ENCODE measurements around the gene DESI1.
"Not testable (repeated sequence)": the region's sequence is repeated elsewhere in the genome, so short reads cannot be mapped to it uniquely, and the experiment has no call there.

The DESI1 gene

DNA sequence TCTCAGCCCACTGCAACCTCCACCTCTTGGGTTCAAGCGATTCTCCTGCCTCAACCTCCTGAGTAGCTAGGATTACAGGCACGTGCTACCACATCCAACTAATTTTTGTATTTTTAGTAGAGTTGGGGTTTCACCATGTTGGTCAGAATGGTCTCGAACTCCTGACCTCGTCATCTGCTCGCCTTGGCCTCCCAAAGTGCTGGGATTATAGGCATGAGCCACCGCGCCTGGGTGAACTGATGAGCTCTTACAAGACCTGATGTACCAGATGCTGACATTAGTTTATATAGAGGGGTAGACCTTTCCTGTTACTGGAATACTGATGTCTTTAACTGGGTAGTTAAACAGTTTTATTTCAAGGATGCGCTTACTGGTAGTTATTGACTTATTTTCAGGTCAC is 13.8 kb upstream of the DESI1 start:
- not testable (repeated sequence) for DNase-seq (ENCODE audit: low spot score)

DNA sequence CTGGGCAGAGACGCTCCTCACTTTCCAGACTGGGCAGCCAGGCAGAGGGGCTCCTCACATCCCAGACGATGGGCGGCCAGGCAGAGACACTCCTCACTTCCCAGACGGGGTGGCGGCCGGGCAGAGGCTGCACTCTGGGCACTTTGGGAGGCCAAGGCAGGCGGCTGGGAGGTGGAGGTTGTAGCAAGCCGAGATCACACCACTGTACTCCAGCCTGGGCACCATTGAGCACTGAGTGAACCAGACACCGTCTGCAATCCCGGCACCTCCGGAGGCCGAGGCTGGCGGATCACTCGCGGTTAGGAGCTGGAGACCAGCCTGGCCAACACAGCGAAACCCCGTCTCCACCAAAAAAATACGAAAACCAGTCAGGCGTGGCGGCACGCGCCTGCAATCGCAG is 10.8 kb upstream of the DESI1 start:
- not testable (repeated sequence) for DNase-seq (ENCODE audit: low spot score)

DNA sequence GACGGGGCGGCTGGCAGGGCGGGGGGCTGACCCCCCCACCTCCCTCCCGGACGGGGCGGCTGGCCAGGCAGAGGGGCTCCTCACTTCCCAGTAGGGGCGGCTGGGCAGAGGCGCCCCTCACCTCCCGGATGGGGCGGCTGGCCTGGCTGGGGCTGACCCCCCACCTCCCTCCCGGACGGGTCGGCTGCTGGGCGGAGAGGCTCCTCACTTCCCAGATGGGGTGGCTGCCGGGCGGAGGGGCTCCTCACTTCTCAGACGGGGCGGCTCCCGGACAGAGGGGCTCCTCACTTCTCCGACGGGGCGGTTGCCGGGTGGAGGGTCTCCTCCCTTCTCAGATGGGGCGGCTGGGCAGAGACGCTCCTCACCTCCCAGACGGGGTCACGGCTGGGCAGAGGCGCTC is 10.3 kb upstream of the DESI1 start:
- DNase-seq (ENCODE audit: low spot score): not testable (repeated sequence)

DNA sequence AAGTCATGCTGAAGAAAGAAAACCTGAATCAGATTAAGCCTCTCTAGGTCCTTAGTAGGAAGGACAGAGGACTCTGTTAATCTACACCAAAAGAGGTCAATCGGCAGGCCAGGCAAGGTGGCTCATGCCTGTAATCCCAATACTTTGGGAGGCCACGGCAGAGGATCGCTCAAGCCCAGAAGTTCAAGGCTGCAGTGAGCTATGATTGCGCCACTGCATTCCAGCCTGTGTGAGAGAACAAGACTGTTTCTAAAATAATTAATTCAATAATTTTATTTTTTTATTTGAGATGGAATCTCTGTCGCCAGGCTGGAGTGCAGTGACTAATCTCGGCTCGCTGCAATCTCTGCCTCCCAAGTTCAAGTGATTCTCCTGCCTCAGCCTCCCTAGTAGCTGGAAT is 4.7 kb upstream of the DESI1 start:
- DNase-seq (ENCODE audit: low spot score): no peak

DNA sequence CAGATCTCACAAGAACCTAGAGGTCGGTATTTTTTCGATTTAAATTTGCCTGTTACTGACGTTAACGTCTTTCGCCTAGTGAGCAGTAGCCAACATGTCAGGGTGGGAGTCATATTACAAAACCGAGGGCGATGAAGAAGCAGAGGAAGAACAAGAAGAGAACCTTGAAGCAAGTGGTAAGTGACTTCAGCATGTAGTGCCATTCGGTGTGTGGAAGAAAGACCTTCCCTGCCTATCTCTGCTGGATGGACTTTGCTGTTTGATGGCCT is 1.0 kb upstream of the DESI1 start:
- DNase-seq (ENCODE audit: low spot score): peak; percentile 10

DNA sequence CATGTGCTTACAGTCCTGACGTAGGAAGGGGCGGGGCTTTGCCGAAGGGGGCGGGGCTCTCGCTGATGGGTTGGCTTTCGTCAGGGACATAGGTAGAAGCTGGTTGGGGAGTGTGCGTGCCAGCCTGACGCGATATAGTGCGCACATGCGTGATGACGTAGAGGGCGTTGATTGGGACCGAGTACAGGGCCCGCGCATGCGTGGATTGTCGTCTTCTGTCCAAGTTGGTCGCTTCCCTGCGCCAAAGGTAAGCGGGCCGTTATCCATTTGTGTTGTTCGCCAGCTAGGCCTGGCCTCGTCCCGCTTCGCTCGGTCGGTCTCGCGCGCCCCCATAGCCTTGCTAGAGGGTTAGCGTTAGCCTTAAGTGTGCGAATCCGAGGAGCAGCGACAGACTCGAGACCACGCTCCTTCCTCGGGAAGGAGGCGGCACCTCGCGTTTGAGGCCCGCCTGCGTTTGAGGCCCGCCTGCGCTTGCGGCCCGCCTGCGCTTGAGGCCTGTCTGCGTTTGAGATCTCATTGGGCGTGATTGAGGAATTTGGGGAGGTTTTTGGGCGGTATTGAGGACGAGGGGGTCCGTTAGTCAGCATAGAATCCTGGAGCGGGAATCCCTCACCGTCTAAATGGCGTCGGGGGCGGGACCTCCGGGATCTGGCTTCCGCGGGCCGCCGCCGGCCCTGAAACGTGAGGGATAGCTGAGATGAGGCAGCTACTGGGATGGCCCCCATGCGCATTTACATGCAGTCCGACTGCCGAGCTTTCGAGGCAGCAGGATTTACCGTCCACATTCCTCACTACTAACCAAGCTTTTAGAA is 462 bp upstream of the DESI1 start, which contains the start of gene XRCC6:
XRCC6 (plus strand) TSS at position 197 of the 812 bp plus-strand sequence. CDS start 710 bp downstream, outside the sequence.
- DNase-seq (ENCODE audit: low spot score): peak; percentile 100

DNA sequence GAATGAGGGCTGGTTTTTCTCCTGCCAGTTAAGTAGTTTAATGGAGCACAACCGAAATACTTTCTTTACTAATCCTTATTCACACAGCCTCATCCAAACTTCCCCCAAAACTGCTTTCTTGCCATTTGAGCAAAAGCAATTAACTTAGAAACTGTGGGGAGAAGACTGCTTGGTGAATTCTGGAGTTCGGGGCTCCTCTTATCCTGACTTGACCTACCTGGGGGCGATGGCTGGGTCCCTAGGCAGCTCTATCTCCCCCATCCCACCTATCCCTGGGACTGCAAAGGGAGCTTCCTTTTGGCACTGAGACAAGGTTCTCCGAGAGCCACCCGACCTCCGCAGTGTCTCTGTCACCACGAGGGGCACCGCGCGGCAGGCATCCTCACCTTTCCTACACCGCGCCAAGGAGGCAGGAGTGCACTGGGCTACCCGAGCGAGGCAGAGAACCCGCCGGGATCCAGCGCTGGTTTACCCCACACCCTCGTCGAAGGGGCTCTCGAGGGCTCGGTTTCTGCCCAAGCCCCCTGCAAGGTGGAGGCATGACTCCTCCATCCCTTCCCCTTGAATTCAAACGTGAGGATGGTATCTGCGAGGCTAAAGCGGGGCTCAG is 759 bp downstream of the DESI1 start:
- peak; percentile 20 for DNase-seq (ENCODE audit: low spot score)

DNA sequence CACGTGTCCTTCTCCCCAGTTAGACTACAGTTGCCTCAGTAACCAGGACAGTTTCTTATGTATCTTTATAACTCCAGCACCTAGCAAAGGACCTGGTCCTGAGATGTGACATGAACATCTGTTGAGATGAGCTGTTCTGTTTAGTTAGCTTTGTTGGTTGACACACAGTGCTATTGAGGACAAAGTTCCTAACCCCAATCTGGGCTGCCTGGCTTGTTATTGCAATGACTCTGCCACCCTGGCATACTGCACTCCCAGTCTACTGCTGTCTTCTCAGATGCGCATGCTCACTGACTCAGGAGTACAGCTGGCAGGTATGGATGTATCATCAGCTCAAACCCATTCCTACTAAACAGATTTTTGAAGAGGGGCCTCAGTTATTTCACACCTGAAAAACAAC is 7.4 kb downstream of the DESI1 start:
- no peak for DNase-seq (ENCODE audit: low spot score)

DNA sequence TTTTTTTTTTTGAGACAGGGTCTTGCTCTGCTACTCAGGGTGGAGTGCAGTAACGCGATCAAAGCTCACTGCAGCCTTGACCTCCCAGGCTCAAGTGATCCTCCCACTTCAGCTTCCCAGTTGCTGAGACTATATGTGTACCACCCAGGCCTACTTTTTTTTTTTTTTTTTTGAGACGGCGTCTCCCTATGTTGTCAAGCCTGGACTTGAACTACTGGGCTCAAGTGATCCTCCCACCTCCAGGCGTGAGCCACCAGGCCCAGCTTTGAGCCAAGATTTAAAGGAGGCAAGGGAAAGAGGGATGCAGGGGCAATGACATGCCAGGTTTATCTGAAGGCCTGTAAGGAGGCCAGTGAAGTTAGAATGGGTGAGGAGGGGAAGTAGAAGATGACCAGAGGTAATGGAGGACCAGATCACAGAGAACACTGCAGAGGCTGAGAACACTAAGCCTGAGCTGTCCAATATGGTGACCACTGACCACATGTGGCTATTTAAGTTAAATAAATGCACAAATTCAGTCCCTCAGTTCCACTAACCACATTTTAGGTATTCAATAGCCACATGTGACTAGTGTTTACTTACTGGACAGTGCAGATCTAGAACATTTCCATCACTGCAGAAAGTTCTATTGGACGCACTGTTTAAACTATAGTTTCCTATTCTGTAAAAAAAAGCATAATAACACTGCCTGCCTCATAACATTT is 8.1 kb downstream of the DESI1 start:
- no peak for DNase-seq (ENCODE audit: low spot score)

DNA sequence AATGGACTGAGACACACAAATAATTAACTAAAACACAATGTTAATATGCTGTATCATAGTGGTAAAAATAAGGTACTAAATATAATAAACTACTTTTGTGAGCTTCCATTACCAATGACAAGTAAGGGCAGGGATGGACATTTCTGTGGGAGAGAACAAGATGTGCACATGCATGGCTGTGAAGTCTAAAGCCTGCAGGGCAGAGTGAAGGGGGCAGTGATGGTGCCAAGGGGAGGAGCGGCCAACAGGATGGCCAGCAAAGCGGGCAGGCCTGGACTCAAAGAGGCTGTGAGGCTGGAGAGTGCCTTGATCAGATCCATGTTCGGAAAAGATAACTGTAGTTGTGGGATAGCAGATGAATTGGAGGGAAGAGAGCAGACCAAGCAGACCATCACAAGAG is 12.5 kb downstream of the DESI1 start:
- no peak for DNase-seq (ENCODE audit: low spot score)

DNA sequence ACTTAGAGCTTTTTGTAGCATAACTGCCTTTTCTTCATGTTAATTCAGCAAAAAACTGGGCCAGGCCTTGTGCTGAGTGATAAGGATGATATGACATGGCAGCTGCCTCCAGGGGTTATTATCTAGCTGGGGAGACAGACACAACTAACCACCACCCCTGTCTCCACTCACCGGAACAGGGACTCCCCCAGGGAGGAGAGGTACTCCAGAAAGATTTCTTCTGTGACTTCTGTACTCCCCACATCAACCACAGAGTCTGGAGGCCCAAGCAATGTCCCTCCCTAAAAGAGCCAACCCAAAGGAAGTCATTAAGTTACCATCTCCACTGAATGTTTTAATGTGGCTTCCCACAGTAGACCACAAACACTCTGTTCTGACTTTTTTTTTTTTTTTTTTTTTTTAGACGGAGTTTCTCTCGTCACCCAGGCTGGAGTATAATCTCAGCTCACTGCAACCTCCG is 16.9 kb downstream of the DESI1 start:
- no peak for DNase-seq (ENCODE audit: low spot score)

DNA sequence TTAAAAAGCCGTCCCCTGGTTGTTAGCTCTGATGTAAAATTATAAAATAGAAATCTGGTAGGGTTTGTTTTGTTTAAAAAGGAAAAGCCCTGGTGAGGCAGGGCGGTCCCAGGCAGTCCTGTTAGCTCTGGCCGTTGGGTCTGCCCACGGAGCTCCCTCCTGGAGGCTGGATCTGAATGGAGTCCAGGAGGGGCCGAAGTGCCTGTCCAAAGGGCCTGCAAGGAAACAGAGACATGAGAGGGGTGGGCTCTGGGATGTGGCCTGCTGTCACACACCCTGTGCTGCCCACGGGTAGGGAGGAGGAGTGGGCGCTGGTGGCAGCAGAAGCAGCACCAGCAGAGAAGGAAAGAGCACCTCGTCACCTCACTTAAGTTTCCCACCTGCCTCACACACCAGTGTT is 19.9 kb downstream of the DESI1 start:
- DNase-seq (ENCODE audit: low spot score): no peak

DNA sequence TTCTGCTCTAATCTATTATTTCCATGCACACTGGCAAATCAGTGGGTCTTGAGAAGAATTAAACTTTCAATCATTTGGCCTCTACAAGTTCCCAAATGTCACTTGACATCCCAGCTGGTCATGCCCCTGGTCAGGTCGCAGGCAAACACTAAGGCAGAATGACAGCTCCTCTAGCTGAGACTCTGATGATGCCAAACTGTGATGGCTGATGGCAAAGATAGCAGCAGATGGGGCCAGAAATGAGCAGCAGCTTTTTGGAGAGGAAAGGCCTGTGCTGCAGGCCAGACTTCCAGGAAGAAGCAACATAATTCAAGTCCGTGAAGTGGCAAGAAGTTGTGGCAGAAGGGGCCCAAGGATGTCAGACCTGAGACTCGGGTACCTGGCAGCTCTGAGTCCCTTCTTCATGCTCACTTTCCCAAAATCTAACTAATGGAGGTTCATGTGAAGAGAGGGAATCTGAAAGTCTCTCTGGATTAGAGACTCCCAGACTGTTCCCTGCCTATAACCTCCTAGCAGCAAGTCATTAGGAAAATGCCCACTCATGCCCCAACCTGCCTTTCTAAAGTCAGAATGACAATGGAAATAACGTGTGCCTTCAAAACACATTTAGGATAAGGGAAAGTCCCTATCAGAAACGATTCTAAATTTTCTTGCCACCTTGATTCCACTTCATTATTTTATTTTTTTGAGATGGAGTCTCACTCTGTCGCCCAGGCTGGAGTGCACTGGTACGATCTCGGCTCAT is 21.8 kb downstream of the DESI1 start:
- peak; percentile 83 for DNase-seq (ENCODE audit: low spot score)

DNA sequence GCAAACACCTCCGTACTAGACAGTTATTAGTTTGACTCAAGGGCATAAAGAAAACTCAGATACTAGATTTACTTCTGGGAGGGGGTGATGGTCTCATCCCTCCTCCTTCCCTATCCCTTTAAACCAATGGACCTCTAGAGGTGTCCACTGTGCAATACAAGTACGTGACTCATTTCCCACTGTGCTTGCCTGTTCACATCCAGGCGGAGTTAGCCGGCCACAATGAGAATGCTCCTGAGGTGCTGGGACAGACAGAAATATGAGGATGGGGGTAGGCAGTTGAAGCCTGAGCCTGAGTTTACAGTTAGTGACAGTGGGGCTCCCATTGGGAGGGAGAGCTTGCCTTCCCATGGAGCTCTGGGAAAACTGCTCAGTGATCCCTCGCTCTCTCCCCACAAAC is 22.8 kb downstream of the DESI1 start:
- DNase-seq (ENCODE audit: low spot score): no peak

DNA sequence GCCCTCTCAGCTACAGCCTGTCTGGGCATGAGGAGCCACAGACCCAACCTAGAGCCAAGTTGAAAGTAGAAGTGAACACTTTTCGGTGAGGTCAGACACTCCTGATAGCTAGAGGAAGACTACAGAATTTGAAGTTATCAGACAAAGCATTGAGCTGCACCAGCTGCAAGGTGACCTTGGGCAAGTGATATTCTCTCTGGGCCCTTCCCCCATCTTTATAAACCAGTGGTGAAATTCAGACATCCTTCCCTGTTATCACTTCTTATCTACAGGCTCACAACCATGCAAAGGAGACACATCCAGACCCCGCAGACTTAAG is 23.2 kb downstream of the DESI1 start:
- DNase-seq (ENCODE audit: low spot score): no peak

DNA sequence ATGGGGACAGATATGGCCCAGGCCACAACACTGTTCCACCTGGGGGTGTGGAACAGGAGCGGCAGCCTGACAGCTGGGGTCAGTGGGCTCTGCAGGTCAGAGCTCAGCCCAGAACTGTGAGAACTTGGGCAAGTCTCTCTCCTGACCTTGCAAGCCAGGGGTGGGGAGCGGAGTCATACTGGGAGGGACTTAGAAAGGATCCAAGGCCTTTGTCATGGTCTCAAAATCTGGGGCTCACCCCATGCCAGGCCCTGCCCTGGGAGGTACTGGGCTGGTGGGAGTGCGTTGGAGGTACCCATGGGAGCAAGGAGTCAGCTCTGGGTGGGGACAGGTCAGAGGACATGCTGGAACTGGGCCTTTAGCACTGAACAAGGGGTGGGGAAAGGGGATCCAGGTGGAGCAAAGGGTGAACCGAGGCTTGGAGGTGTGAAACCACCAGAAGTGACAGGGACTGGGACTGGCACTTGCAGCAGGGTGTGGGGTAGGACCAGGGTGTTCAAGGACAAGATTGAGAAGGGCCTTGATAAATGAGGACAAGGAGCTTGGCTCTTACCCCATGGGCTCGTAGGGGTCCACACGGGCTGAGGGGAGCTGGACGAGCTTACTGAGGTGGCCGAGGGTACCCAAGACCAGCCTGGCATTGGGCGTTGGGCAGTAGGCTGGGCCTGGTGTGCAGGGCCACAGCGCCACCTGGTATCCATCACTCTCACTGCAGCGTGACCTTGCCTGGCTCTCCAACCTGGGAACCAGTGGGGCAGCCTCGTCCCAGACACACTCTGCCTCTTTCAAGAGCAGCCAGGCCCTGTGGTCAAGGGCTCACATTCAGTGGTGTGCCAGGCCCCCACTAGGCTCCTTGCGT is 23.8 kb downstream of the DESI1 start:
- peak; percentile 74 for DNase-seq (ENCODE audit: low spot score)

DNA sequence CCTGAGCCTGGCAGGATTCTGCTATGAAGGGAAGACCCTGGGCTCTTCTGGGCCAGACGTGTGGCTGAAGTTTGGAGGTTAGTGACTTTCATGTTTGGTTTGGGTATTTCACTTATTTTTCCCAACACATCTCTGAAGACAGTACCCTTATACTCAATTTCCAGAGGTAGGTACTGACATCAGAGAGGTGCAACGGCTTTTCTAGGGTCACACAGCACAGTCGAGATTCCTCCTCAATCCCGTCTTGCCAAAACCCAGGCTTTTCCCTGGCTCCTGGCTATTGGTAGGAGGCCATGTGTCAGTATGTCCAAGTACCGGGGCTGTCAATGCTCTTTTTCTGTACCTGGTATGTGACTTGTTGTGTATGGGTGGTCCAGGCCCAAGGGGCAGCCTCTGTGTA is 25.1 kb downstream of the DESI1 start:
- no peak for DNase-seq (ENCODE audit: low spot score)

DNA sequence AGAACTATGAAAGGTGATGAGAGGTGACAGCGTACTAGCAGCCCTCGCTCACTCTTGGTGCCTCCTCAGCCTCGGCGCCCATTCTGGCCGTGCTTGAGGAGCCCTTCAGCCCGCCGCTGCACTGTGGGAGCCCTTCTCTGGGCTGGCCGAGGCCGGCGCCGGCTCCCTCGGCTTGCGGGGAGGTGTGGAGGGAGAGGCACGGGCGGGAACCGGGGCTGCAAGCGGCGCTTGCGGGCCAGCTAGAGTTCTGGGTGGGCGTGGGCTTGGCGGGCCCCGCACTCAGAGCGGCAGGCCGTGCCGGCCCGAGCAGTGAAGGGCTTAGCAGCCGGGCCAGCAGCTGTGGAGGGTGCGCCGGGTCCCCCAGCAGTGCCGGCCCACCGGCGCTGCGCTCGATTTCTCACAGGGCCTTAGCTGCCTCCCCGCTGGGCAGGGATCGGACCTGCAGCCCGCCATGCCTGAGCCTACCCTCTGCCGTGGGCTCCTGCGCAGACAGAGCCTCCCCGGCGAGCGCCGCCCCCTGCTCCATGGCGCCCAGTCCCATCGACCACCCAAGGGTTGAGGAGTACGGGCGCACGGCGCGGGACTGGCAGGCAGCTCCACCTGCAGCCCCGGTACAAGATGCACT is 27.4 kb downstream of the DESI1 start:
- DNase-seq (ENCODE audit: low spot score): not testable (repeated sequence)

DNA sequence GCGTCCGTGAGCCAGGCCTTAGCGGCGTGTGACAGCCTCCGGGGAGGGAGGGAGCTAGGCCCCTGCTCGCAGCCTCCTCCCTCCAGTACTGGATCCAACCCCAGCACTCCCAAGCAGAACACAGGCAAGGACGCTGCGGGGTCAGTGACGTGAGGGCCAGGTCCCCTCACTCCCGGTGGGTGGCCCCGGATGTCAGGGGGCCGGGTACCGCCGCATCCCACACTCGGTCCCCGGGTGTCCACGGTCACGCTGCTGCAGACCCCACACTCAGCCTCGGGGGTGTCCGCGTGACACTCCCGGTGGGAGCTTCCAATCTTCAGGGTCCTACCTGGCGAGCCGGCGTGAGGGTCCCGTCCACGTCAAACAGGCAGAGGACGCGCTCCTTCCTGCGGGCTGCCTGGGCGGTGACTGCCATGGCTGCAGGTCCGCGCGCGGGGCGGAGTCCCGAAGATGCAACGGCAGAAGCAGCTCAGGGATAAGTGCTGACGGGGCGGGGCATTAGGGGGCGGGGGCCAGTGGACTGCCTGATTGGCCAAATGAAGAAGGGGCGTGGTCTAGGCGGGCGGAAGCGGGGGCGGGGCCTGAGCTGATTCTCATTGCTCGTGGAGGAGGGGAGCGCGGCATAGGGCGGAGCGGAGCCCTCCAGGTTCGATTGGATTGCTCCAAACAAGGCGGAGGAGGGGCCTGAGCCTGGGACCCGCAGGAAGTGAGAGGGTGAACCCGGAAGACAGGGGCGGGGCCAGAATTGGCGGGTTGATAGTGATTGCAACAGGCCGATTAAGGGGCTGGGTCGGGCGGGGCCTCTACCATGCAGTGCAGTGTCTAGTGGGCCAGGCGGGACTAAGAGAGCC is 31.2 kb downstream of the DESI1 start, which contains the start of gene PMM1:
PMM1 (minus strand) TSS at position 450 of the 851 bp plus-strand sequence; CDS start at position 415, 35 bp downstream.
- DNase-seq (ENCODE audit: low spot score): peak; percentile 100

DNA sequence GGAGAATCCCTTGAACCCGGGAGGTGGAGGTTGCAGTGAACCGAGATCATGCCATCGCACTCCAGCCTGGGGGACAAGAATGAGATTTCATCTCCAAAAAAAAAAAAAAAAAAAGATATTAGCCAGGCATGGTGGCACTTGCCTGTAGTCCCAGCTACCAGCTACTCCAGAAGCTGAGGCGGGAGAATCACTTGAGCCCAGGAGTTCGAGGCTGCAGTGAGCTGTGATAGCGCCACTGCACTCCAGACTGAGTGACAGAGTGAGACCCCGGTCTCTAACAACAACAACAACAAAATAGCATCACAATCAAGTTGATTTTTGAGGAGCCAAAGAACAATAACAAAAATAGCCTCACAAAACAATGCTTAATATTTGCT is 33.5 kb downstream of the DESI1 start:
- no peak for DNase-seq (ENCODE audit: low spot score)

All from cerebellar cortex (tissue), 1 donor.